Endothelial cell of umbilical vein (primary cell): Measurements from ENCODE around the gene SDE2. TPM values are rescaled to one million over a fixed set of nuclear protein-coding genes. Genes with fewer than 3 reads are reported as not detected.

Experiments
- BruUV-seq: library from RNA; stranded (reverse); fragments of 400-500 nt; replicated peaks from 2 replicates; lab custom pipeline; 2021; lab: Mats Ljungman, UMichigan
- CTCF ChIA-PET: fragments of 300-600, 350-600 bp; sonication (Branson Sonifier 250); formaldehyde crosslinking; loops from one replicate; lab custom pipeline; 2021; ENCODE audit warnings: antibody characterized with exemption, inconsistent platforms; lab: Charles Lee
- POLR2A ChIA-PET: fragments of 300-600, 350-600 bp; sonication (Branson Sonifier 250); formaldehyde crosslinking; loops from one replicate; lab custom pipeline; 2021; ENCODE audit warnings: antibody characterized with exemption, inconsistent platforms; lab: Charles Lee
- DNase-seq: peaks from one replicate; pipeline ENCODE4 v3.0.0-alpha.2; 2011; ENCODE audit warnings: low read depth, low spot score
- FAIRE-seq: peaks from 2 replicates; lab custom pipeline; 2011; peaks lifted over from hg19 to GRCh38; lab: Jason Lieb, UNC
- H2AFZ ChIP-seq: 2 replicates; pipeline ENCODE4 v1.6.0; 2012; ENCODE audit warnings: low read depth, low read length, control low read depth, inconsistent platforms
- H3K27ac ChIP-seq: 2 replicates; pipeline ENCODE4 v1.5.1; 2011; ENCODE audit warnings: low read depth, mild to moderate bottlenecking, control low read depth, low read length, moderate library complexity; ENCODE audit not compliant: insufficient read depth
- H3K27me3 ChIP-seq, 2 experiments: 2 replicates each; pipeline versions ENCODE4 v1.6.0 to v1.6.1; 2011; ENCODE audit warnings: low read length in 2 of 2, mixed read lengths in 1 of 2; ENCODE audit not compliant: control insufficient read depth in 2 of 2, insufficient read depth in 2 of 2
- H3K36me3 ChIP-seq, 2 experiments: 2 replicates in 1 of 2; 3 replicates in 1 of 2; pipeline ENCODE4 v1.5.1; 2011; ENCODE audit warnings: low read length in 2 of 2, mild to moderate bottlenecking in 1 of 2, moderate library complexity in 1 of 2; ENCODE audit not compliant: control insufficient read depth in 2 of 2, insufficient read depth in 2 of 2; ENCODE audit errors: extremely low read depth in 1 of 2
- H3K4me1 ChIP-seq: 3 replicates; pipeline ENCODE4 v1.5.1; 2011; ENCODE audit warnings: mild to moderate bottlenecking, low read length; ENCODE audit not compliant: control insufficient read depth, insufficient read depth; ENCODE audit errors: extremely low read depth
- H3K4me2 ChIP-seq: 2 replicates; pipeline ENCODE4 v1.6.1; 2011; ENCODE audit warnings: low read length, control low read depth, mixed read lengths; ENCODE audit not compliant: insufficient read depth
- H3K4me3 ChIP-seq, 3 experiments: fragments of 200-600 bp in 1 of 3; sonication (generic), shearing (Covaris generic) in 1 of 3; replicated peaks in 1 of 3; 2 replicates each; pipeline ENCODE4 v1.5.1; 2011 to 2016; ENCODE audit warnings: control low read depth in 3 of 3, low read length in 3 of 3, mild to moderate bottlenecking in 2 of 3, inconsistent platforms in 1 of 3, low read depth in 1 of 3, moderate library complexity in 1 of 3; ENCODE audit not compliant: insufficient read depth in 1 of 3
- H3K79me2 ChIP-seq: 2 replicates; pipeline ENCODE4 v1.6.0; 2012; ENCODE audit warnings: low read length, inconsistent platforms; ENCODE audit not compliant: control insufficient read depth, insufficient read depth
- H3K9ac ChIP-seq: replicated peaks from 2 replicates; pipeline ENCODE3; 2011; ENCODE audit warnings: low read length, control low read depth; ENCODE audit not compliant: insufficient read depth; ENCODE audit errors: extremely low read depth
- H3K9me1 ChIP-seq: replicated peaks from 3 replicates; pipeline ENCODE4 v1.6.0; 2011; ENCODE audit warnings: mild to moderate bottlenecking, low read length; ENCODE audit not compliant: control insufficient read depth, insufficient read depth; ENCODE audit errors: extremely low read depth
- H3K9me3 ChIP-seq: replicated peaks from 2 replicates; pipeline ENCODE4 v1.5.1; 2012; ENCODE audit warnings: low read length, inconsistent platforms; ENCODE audit not compliant: control insufficient read depth, insufficient read depth
- H4K20me1 ChIP-seq: replicated peaks from 2 replicates; pipeline ENCODE3; 2011; ENCODE audit warnings: mild to moderate bottlenecking, low read length; ENCODE audit not compliant: control insufficient read depth, insufficient read depth; ENCODE audit errors: extremely low read depth
- CTCF ChIP-seq, 2 donors: IDR thresholded peaks; 1 replicate in 1 of 2; 2 replicates in 1 of 2; pipeline ENCODE4 v1.5.1; 2011; ENCODE audit warnings: low read length in 2 of 2, mild to moderate bottlenecking in 2 of 2, moderate library complexity in 2 of 2, control low read depth in 1 of 2, inconsistent platforms in 1 of 2, low read depth in 1 of 2; ENCODE audit not compliant: insufficient read depth in 1 of 2; ENCODE audit errors: extremely low read depth in 1 of 2
- EZH2 ChIP-seq: IDR thresholded peaks from 2 replicates; pipeline ENCODE4 v1.6.1; 2012; ENCODE audit warnings: borderline replicate concordance, low read depth, mild to moderate bottlenecking, moderate library complexity, low read length, inconsistent platforms; ENCODE audit not compliant: severe bottlenecking
- FOS ChIP-seq: IDR thresholded peaks from 2 replicates; pipeline ENCODE4 v1.6.1; 2011; ENCODE audit warnings: mild to moderate bottlenecking, low read length, moderate library complexity, borderline replicate concordance; ENCODE audit not compliant: insufficient read depth
- GATA2 ChIP-seq: IDR thresholded peaks from 2 replicates; pipeline ENCODE4 v1.7.0; 2011; ENCODE audit warnings: low read depth, mild to moderate bottlenecking, moderate library complexity, mixed read lengths, low read length; ENCODE audit not compliant: insufficient read length, insufficient read depth
- JUN ChIP-seq: IDR thresholded peaks from 2 replicates; pipeline ENCODE4 v1.6.1; 2011; ENCODE audit warnings: borderline replicate concordance, low read depth; ENCODE audit not compliant: insufficient read length, insufficient read depth
- MAX ChIP-seq: IDR thresholded peaks from 2 replicates; pipeline ENCODE4 v1.6.1; 2011; ENCODE audit not compliant: insufficient read depth, insufficient read length
- MYC ChIP-seq: IDR thresholded peaks from one replicate; pipeline ENCODE4 v1.6.1; 2011; ENCODE audit warnings: mild to moderate bottlenecking, low read depth, low read length
- POLR2A ChIP-seq: IDR thresholded peaks from 2 replicates; pipeline ENCODE4 v1.6.1; 2012; ENCODE audit warnings: low read depth, mild to moderate bottlenecking, control low read depth, low read length
- POLR2AphosphoS5 ChIP-seq: IDR thresholded peaks from 2 replicates; pipeline ENCODE4 v1.6.1; 2012; ENCODE audit warnings: low read depth, mild to moderate bottlenecking, control low read depth, low read length, moderate library complexity; ENCODE audit not compliant: insufficient read depth
- dilution Hi-C: fragments of 300-500 bp; cut with MboI; formaldehyde crosslinking; loops from one replicate; pipeline ENCODE4 v1.15.0; 2019; ENCODE audit warnings: low sequenced_read_pairs; ENCODE audit not compliant: extremely low pct_ligation_motif_present
- intact Hi-C: fragments of 100-400 bp; cut with micrococcal nuclease; formaldehyde crosslinking; loops from one replicate; pipeline ENCODE4 v1.10.0; 2022
- polyA plus RNA-seq, 4 experiments: library from polyadenylated mRNA; depleted of rRNA in 3 of 4; stranded (reverse) in 3 of 4; unstranded in 1 of 4; fragments of >200 nt; gene quantifications; 2 replicates each; pipeline versions ENCODE4 v1.2.1 to v1.2.3, GENCODE V29; 2011 to 2012; ENCODE audit warnings: missing spikeins in 1 of 4
- total RNA-seq: library from RNA; stranded (reverse); gene quantifications from 2 replicates; pipeline ENCODE4 v1.2.3, GENCODE V29; 2021

Gene SDE2
- total and polyA plus RNA-seq, 2 donors (not counting 3 experiments of a cell fraction or from before 2014, with no cell fraction given), result 11.9 to 16.1 TPM

GRCh38 chr1:226034482-226034881, 35.3 kb upstream of the SDE2 start:
- ChIA-PET POLR2A (interaction anchor here (0.5 to 1.4 kb wide), 2 partner anchors 28 to 150 kb away, joined by 4 to 7 read pairs; partner anchors contain the start of gene H3-3A), CTCF (interaction anchor here (0.9 to 1.8 kb wide), 8 partner anchors 15 to 560 kb away, joined by 3 to 10 read pairs (median 5); partner anchors contain the start of gene H3-3A)
- intact Hi-C loops, result loop anchor here (1.0 kb wide), 2 partner anchors 28 to 32 kb away; partner anchors contain the start of gene H3-3A
- dilution Hi-C loops, result no loop called here
- Histone ChIP-seq H3K27me3 (no peaks in the 10 kb centered on the region), H3K9me1 (no peaks in the 10 kb centered on the region), H2AFZ (peak overlapping the region; percentile 73), H3K27ac (no peak overlapping the region), H3K4me3 (no peak overlapping the region), H3K9ac (no peak overlapping the region), H3K79me2 (no peaks in the 10 kb centered on the region), H3K9me3 (no peaks in the 10 kb centered on the region), H4K20me1 (no peaks in the 10 kb centered on the region), H3K4me2 (no peak overlapping the region), H3K4me1 (peaks cover 3% of the 10 kb centered on the region), H3K36me3 (no peaks in the 10 kb centered on the region)
- peak; percentile 16 for TF ChIP-seq JUN
- TF ChIP-seq GATA2, result no peak
- BruUV-seq, result no TSS peak
- DNase-seq (peak; percentile 89), FAIRE-seq (peak; percentile 96)

GRCh38 chr1:226033991-226034390, 34.8 kb upstream of the SDE2 start:
- H3K79me2 ChIP-seq, result no peaks in the 10 kb centered on the region
- intact Hi-C loops (loop anchor here (1.0 kb wide), 2 partner anchors 28 to 32 kb away; partner anchors contain the start of gene H3-3A), dilution Hi-C loops (no loop called here)
- H3K4me1 ChIP-seq, result peaks cover 3% of the 10 kb centered on the region
- ChIA-PET POLR2A (interaction anchor here (1.4 kb wide), 1 partner anchor 29 kb away, joined by 7 read pairs; the partner anchor contains the start of gene H3-3A), CTCF (interaction anchor here (0.9 to 1.8 kb wide), 8 partner anchors 14 to 559 kb away, joined by 3 to 10 read pairs (median 5); partner anchors contain the start of gene H3-3A)
- no peaks in the 10 kb centered on the region for H3K36me3 ChIP-seq
- no peaks in the 10 kb centered on the region for H3K27me3 ChIP-seq
- H3K27ac ChIP-seq, result no peak overlapping the region
- FAIRE-seq (no peak), DNase-seq (no peak)
- no peak overlapping the region for H3K9ac ChIP-seq
- no peaks in the 10 kb centered on the region for H3K9me1 ChIP-seq
- H4K20me1 ChIP-seq, result no peaks in the 10 kb centered on the region
- BruUV-seq, result no TSS peak
- TF ChIP-seq FOS, result no peak
- no peak for TF ChIP-seq EZH2
- no peak for TF ChIP-seq MYC
- TF ChIP-seq POLR2AphosphoS5, result no peak
- TF ChIP-seq CTCF (IDR thresholded peaks at IDR 0.05; ENCODE audit: extremely low read depth in 1 of 2, insufficient read depth in 1 of 2, low read depth in 1 of 2, low read length in 2 of 2), result no peak
- no peak for TF ChIP-seq POLR2A
- TF ChIP-seq GATA2, result no peak
- no peak for TF ChIP-seq MAX
- TF ChIP-seq JUN, result no peak
- no peak overlapping the region for H3K4me2 ChIP-seq
- H3K4me3 ChIP-seq, result no peak overlapping the region
- H3K9me3 ChIP-seq, result no peaks in the 10 kb centered on the region
- H2AFZ ChIP-seq, result peak overlapping the region; percentile 73
